Caco-2 (cell line): ENCODE results near the gene FBLN1. TPM values are rescaled to one million over a fixed set of nuclear protein-coding genes. Genes with fewer than 3 reads are reported as not detected.

Source experiments
- BruUV-seq: library from RNA; stranded (reverse); fragments of 400-500 nt; replicated peaks from 2 replicates; lab custom pipeline; 2021; lab: Mats Ljungman, UMichigan
- CTCF ChIA-PET: fragments of 300-600 bp; sonication (Branson Sonifier 250); formaldehyde crosslinking; loops from one replicate; lab custom pipeline; 2022; ENCODE audit warnings: antibody characterized with exemption; lab: Charles Lee
- POLR2A ChIA-PET: fragments of 300-600 bp; sonication (Branson Sonifier 250); formaldehyde crosslinking; loops from one replicate; lab custom pipeline; 2022; ENCODE audit warnings: antibody characterized with exemption; lab: Charles Lee
- DNase-seq, 2 experiments: peaks; one replicate each; pipeline versions ENCODE4 v3.0.0 to v3.0.0-alpha.2; 2020 to 2022
- H3K27me3 ChIP-seq: replicated peaks from 2 replicates; pipeline ENCODE4 v1.6.0; 2011; ENCODE audit warnings: low read length; ENCODE audit not compliant: control insufficient read depth, insufficient read depth
- H3K36me3 ChIP-seq: 2 replicates; pipeline ENCODE4 v1.5.1; 2011; ENCODE audit warnings: low read length; ENCODE audit not compliant: control insufficient read depth, insufficient read depth
- H3K4me1 ChIP-seq: fragments of 250-450 bp; sonication (Bioruptor Pico); 2 replicates; pipeline ENCODE4 v1.5.1; 2020; ENCODE audit warnings: mild to moderate bottlenecking
- H3K4me3 ChIP-seq: 2 replicates; pipeline ENCODE4 v1.5.1; 2011; ENCODE audit warnings: low read depth, mild to moderate bottlenecking, control low read depth, low read length
- H3K9me3 ChIP-seq: fragments of 250-450 bp; sonication (Bioruptor Pico); 2 replicates; pipeline ENCODE4 v1.5.1; 2020; ENCODE audit warnings: mild to moderate bottlenecking, moderate library complexity
- H3K27ac Mint-ChIP-seq: one replicate; pipeline ENCODE4 v1.8.0; 2022; ENCODE audit warnings: mixed read lengths; ENCODE audit not compliant: unreplicated experiment
- H3K27me3 Mint-ChIP-seq: one replicate; pipeline ENCODE4 v1.8.0; 2022; ENCODE audit warnings: mixed read lengths; ENCODE audit not compliant: insufficient read depth, unreplicated experiment
- H3K36me3 Mint-ChIP-seq: one replicate; pipeline ENCODE4 v1.8.0; 2022; ENCODE audit warnings: mild to moderate bottlenecking, mixed read lengths; ENCODE audit not compliant: insufficient read depth, unreplicated experiment
- H3K4me1 Mint-ChIP-seq: one replicate; pipeline ENCODE4 v1.8.0; 2022; ENCODE audit warnings: low read depth, mixed read lengths; ENCODE audit not compliant: unreplicated experiment
- H3K4me3 Mint-ChIP-seq: one replicate; pipeline ENCODE4 v1.8.0; 2022; ENCODE audit warnings: mild to moderate bottlenecking, moderate library complexity, mixed read lengths; ENCODE audit not compliant: unreplicated experiment
- H3K9me3 Mint-ChIP-seq: one replicate; pipeline ENCODE4 v1.8.0; 2022; ENCODE audit warnings: mixed read lengths; ENCODE audit not compliant: unreplicated experiment
- CTCF ChIP-seq, 2 experiments: fragments of 200-600 bp in 1 of 2; IDR thresholded peaks; 1 replicate in 1 of 2; 2 replicates in 1 of 2; pipeline versions ENCODE4 v1.5.1 to v1.8.0; 2011 to 2022; ENCODE audit warnings: antibody characterized with exemption in 1 of 2, control low read depth in 1 of 2, inconsistent platforms in 1 of 2, low read depth in 1 of 2, low read length in 1 of 2, mild to moderate bottlenecking in 1 of 2, moderate library complexity in 1 of 2; ENCODE audit not compliant: insufficient read depth in 1 of 2, severe bottlenecking in 1 of 2, unreplicated experiment in 1 of 2
- intact Hi-C: fragments of 100-400 bp; cut with micrococcal nuclease; formaldehyde crosslinking; loops from one replicate; pipeline ENCODE4 v1.10.0; 2022; ENCODE audit not compliant: unreplicated experiment
- total RNA-seq: library from RNA; stranded (reverse); gene quantifications from 2 replicates; pipeline ENCODE4 v1.2.3, GENCODE V29; 2022

Gene FBLN1
- total RNA-seq, 1 experiment from 2014 or later, result 519 TPM

- POLR2A ChIA-PET, result no interaction called here
- no peak overlapping the region for H3K4me3 Mint-ChIP-seq
- BruUV-seq, result no TSS peak
- no peak for TF ChIP-seq CTCF (IDR thresholded peaks at IDR 0.05; ENCODE audit: insufficient read depth in 1 of 2, low read depth in 1 of 2, low read length in 1 of 2, severe bottlenecking in 1 of 2, unreplicated experiment in 1 of 2)
- Histone ChIP-seq H3K9me3 (no peaks in the 10 kb centered on the region), H3K4me1 (no peaks in the 10 kb centered on the region), H3K4me3 (no peak overlapping the region), H3K36me3 (no peaks in the 10 kb centered on the region), H3K27me3 (no peaks in the 10 kb centered on the region)
- H3K27me3 Mint-ChIP-seq, result no peaks in the 10 kb centered on the region
- CTCF ChIA-PET, result no interaction called here
- no peaks in the 10 kb centered on the region for H3K9me3 Mint-ChIP-seq
- DNase-seq, result peak in 1 of 2 experiments; percentile 61
- no peaks in the 10 kb centered on the region for H3K36me3 Mint-ChIP-seq
- H3K4me1 Mint-ChIP-seq, result no peaks in the 10 kb centered on the region
- H3K27ac Mint-ChIP-seq, result no peak overlapping the region
- intact Hi-C loops, result no loop called here
Observed at GRCh38 chr22:45626198-45626651, 123.5 kb downstream of the FBLN1 start.

GRCh38 chr22:45627489-45628233 lies 125.0 kb downstream of the FBLN1 start:
- BruUV-seq, result no TSS peak
- no peak overlapping the region for H3K4me3 ChIP-seq
- DNase-seq, result no peak
- intact Hi-C loops, result no loop called here
- no peaks in the 10 kb centered on the region for H3K9me3 Mint-ChIP-seq
- H3K9me3 ChIP-seq, result no peaks in the 10 kb centered on the region
- no peaks in the 10 kb centered on the region for H3K36me3 Mint-ChIP-seq
- CTCF ChIA-PET, result no interaction called here
- no peaks in the 10 kb centered on the region for H3K27me3 ChIP-seq
- no peak overlapping the region for H3K27ac Mint-ChIP-seq
- peaks cover 5% of the 10 kb centered on the region for H3K4me1 Mint-ChIP-seq
- POLR2A ChIA-PET, result no interaction called here
- no peak overlapping the region for H3K4me3 Mint-ChIP-seq
- no peak for TF ChIP-seq CTCF (IDR thresholded peaks at IDR 0.05; ENCODE audit: insufficient read depth in 1 of 2, low read depth in 1 of 2, low read length in 1 of 2, severe bottlenecking in 1 of 2, unreplicated experiment in 1 of 2)
- no peaks in the 10 kb centered on the region for H3K36me3 ChIP-seq
- H3K4me1 ChIP-seq, result no peaks in the 10 kb centered on the region
- H3K27me3 Mint-ChIP-seq, result no peaks in the 10 kb centered on the region

GRCh38 chr22:45628515-45628914 lies 125.8 kb downstream of the FBLN1 start:
- H3K4me3 ChIP-seq, result no peak overlapping the region
- no peaks in the 10 kb centered on the region for H3K4me1 ChIP-seq
- Mint-ChIP-seq H3K36me3 (no peaks in the 10 kb centered on the region), H3K27me3 (no peaks in the 10 kb centered on the region), H3K9me3 (no peaks in the 10 kb centered on the region), H3K4me1 (peaks cover 7% of the 10 kb centered on the region), H3K27ac (no peak overlapping the region), H3K4me3 (no peak overlapping the region)
- no peak for TF ChIP-seq CTCF (IDR thresholded peaks at IDR 0.05; ENCODE audit: insufficient read depth in 1 of 2, low read depth in 1 of 2, low read length in 1 of 2, severe bottlenecking in 1 of 2, unreplicated experiment in 1 of 2)
- no TSS peak for BruUV-seq
- DNase-seq, result no peak
- CTCF ChIA-PET, result no interaction called here
- H3K27me3 ChIP-seq, result no peaks in the 10 kb centered on the region
- no peaks in the 10 kb centered on the region for H3K36me3 ChIP-seq
- POLR2A ChIA-PET, result no interaction called here
- intact Hi-C loops, result no loop called here
- no peaks in the 10 kb centered on the region for H3K9me3 ChIP-seq
